H1 (cell line): ENCODE results near the gene FGD6. TPM values are rescaled to one million over a fixed set of nuclear protein-coding genes. Genes with fewer than 3 reads are reported as not detected.

Experiments used
- CTCF ChIA-PET: fragments of 300-600 bp; sonication (Branson Sonifier 250); formaldehyde crosslinking; loops from one replicate; lab custom pipeline; 2021; ENCODE audit not compliant: partially characterized antibody; lab: Charles Lee
- POLR2A ChIA-PET: fragments of 300-600 bp; sonication (Branson Sonifier 250); formaldehyde crosslinking; loops from one replicate; lab custom pipeline; 2021; ENCODE audit warnings: inconsistent platforms; ENCODE audit not compliant: partially characterized antibody; lab: Charles Lee
- DNase-seq, 2 experiments: peaks; one replicate each; pipeline versions ENCODE4 v3.0.0 to v3.0.0-alpha.2; 2010 to 2022; ENCODE audit warnings: low spot score in 2 of 2, low read depth in 1 of 2, mixed read lengths in 1 of 2
- FAIRE-seq: peaks from 2 replicates; lab custom pipeline; 2011; peaks lifted over from hg19 to GRCh38; lab: Jason Lieb, UNC
- H2AFZ ChIP-seq: 2 replicates; pipeline ENCODE4 v1.8.1; 2012; ENCODE audit warnings: low read length, inconsistent platforms
- H2AK5ac ChIP-seq: 2 replicates; pipeline ENCODE4 v1.6.1; 2013; ENCODE audit warnings: low read depth, low read length
- H2BK120ac ChIP-seq: replicated peaks from 2 replicates; pipeline ENCODE3; 2013; ENCODE audit warnings: low read depth, low read length, inconsistent platforms
- H2BK12ac ChIP-seq: 2 replicates; pipeline ENCODE4 v1.6.1; 2013; ENCODE audit warnings: low read depth, low read length
- H2BK15ac ChIP-seq: 2 replicates; pipeline ENCODE4 v1.6.1; 2013; ENCODE audit warnings: low read length
- H2BK20ac ChIP-seq: 2 replicates; pipeline ENCODE4 v1.6.1; 2013; ENCODE audit warnings: low read length
- H2BK5ac ChIP-seq: 2 replicates; pipeline ENCODE4 v1.6.1; 2013; ENCODE audit warnings: low read depth, low read length
- H3K14ac ChIP-seq: 2 replicates; pipeline ENCODE4 v1.6.1; 2013; ENCODE audit warnings: inconsistent platforms; ENCODE audit not compliant: insufficient read length
- H3K18ac ChIP-seq: 2 replicates; pipeline ENCODE4 v1.6.1; 2013; ENCODE audit warnings: low read length; ENCODE audit errors: extremely low read depth
- H3K23ac ChIP-seq: 2 replicates; pipeline ENCODE4 v1.6.1; 2013; ENCODE audit warnings: inconsistent platforms; ENCODE audit not compliant: insufficient read length
- H3K23me2 ChIP-seq: 2 replicates; pipeline ENCODE4 v1.6.1; 2013; ENCODE audit warnings: low read depth, low read length
- H3K27ac ChIP-seq: 2 replicates; pipeline ENCODE4 v1.6.1; 2011; ENCODE audit warnings: low read depth, low read length, inconsistent platforms
- H3K27me3 ChIP-seq, 4 experiments: replicated peaks in 1 of 4; 1 replicate in 1 of 4; 2 replicates in 3 of 4; pipeline versions ENCODE4 v1.6.1 to v1.8.1; 2011 to 2013; ENCODE audit warnings: low read length in 3 of 4, mild to moderate bottlenecking in 3 of 4, inconsistent platforms in 2 of 4, mixed read lengths in 2 of 4, moderate library complexity in 1 of 4; ENCODE audit not compliant: control insufficient read depth in 3 of 4, insufficient read depth in 3 of 4; ENCODE audit errors: extremely low read depth in 1 of 4
- H3K36me3 ChIP-seq, 4 experiments: 2 replicates each; pipeline versions ENCODE4 v1.6.1 to v1.8.1; 2011 to 2013; ENCODE audit warnings: mild to moderate bottlenecking in 4 of 4, low read length in 3 of 4, moderate library complexity in 2 of 4, control low read depth in 1 of 4, inconsistent platforms in 1 of 4; ENCODE audit not compliant: insufficient read depth in 4 of 4, control insufficient read depth in 2 of 4
- H3K4ac ChIP-seq: replicated peaks from 2 replicates; pipeline ENCODE3; 2013; ENCODE audit warnings: low read length, low read depth, mixed read lengths, inconsistent platforms; ENCODE audit not compliant: insufficient read length
- H3K4me1 ChIP-seq, 4 experiments: replicated peaks in 1 of 4; 1 replicate in 1 of 4; 2 replicates in 3 of 4; pipeline versions ENCODE4 v1.6.1 to v1.8.1; 2011 to 2013; ENCODE audit warnings: low read length in 3 of 4, inconsistent platforms in 2 of 4, mixed read lengths in 1 of 4; ENCODE audit not compliant: insufficient read depth in 4 of 4, control insufficient read depth in 3 of 4
- H3K4me2 ChIP-seq, 2 experiments: 2 replicates each; pipeline versions ENCODE4 v1.6.1 to v1.8.1; 2011 to 2013; ENCODE audit warnings: low read depth in 2 of 2, low read length in 2 of 2, control low read depth in 1 of 2, inconsistent platforms in 1 of 2, mild to moderate bottlenecking in 1 of 2; ENCODE audit not compliant: insufficient read depth in 1 of 2
- H3K4me3 ChIP-seq, 4 experiments: fragments of 200-600, 300-600 bp in 1 of 4; sonication (generic), shearing (Covaris generic), sonication (Bioruptor Twin) in 1 of 4; 2 replicates each; pipeline versions ENCODE4 v1.5.1 to v1.8.1; 2011 to 2016; ENCODE audit warnings: low read length in 4 of 4, low read depth in 3 of 4, control low read depth in 2 of 4, inconsistent platforms in 2 of 4, mild to moderate bottlenecking in 2 of 4, mixed read lengths in 1 of 4, moderate library complexity in 1 of 4; ENCODE audit not compliant: insufficient read depth in 2 of 4; ENCODE audit errors: extremely low read depth in 1 of 4
- H3K56ac ChIP-seq: replicated peaks from 2 replicates; pipeline ENCODE3; 2013; ENCODE audit warnings: low read depth, mild to moderate bottlenecking, mixed read lengths, low read length, inconsistent platforms; ENCODE audit not compliant: insufficient read length
- H3K79me1 ChIP-seq: 2 replicates; pipeline ENCODE4 v1.6.1; 2013; ENCODE audit warnings: low read depth, low read length, control low read depth
- H3K79me2 ChIP-seq, 2 experiments: 2 replicates each; pipeline versions ENCODE4 v1.6.1 to v1.8.1; 2012 to 2013; ENCODE audit warnings: low read length in 2 of 2, mild to moderate bottlenecking in 2 of 2, inconsistent platforms in 1 of 2; ENCODE audit not compliant: insufficient read depth in 2 of 2, control insufficient read depth in 1 of 2
- H3K9ac ChIP-seq, 4 experiments: replicated peaks in 1 of 4; 1 replicate in 1 of 4; 2 replicates in 3 of 4; pipeline versions ENCODE4 v1.6.1 to v1.8.1; 2011 to 2013; ENCODE audit warnings: low read depth in 3 of 4, low read length in 3 of 4, control low read depth in 2 of 4, mild to moderate bottlenecking in 2 of 4, moderate library complexity in 2 of 4, inconsistent platforms in 1 of 4; ENCODE audit errors: extremely low read depth in 1 of 4
- H3K9me3 ChIP-seq, 2 experiments: 2 replicates each; pipeline versions ENCODE4 v1.6.1 to v1.8.1; 2012 to 2013; ENCODE audit warnings: mild to moderate bottlenecking in 2 of 2, moderate library complexity in 2 of 2, control low read depth in 1 of 2, inconsistent platforms in 1 of 2, low read depth in 1 of 2, low read length in 1 of 2, mixed read lengths in 1 of 2; ENCODE audit not compliant: insufficient read depth in 2 of 2
- H4K20me1 ChIP-seq, 2 experiments: replicated peaks in 1 of 2; 2 replicates each; pipeline versions ENCODE3 to v1.8.1; 2011 to 2013; ENCODE audit warnings: inconsistent platforms in 2 of 2, low read length in 2 of 2, mild to moderate bottlenecking in 1 of 2; ENCODE audit not compliant: insufficient read depth in 2 of 2, control insufficient read depth in 1 of 2
- H4K5ac ChIP-seq: 2 replicates; pipeline ENCODE4 v1.6.1; 2013; ENCODE audit warnings: low read length, low read depth, mixed read lengths, inconsistent platforms; ENCODE audit not compliant: insufficient read length
- H4K8ac ChIP-seq: 2 replicates; pipeline ENCODE4 v1.8.0; 2013; ENCODE audit warnings: mild to moderate bottlenecking, moderate library complexity, low read length, inconsistent platforms; ENCODE audit not compliant: insufficient read depth; ENCODE audit errors: extremely low read depth
- H4K91ac ChIP-seq: replicated peaks from 2 replicates; pipeline ENCODE3; 2013; ENCODE audit warnings: low read length, mixed read lengths, inconsistent platforms; ENCODE audit not compliant: insufficient read length
- KDM4A ChIP-seq: IDR thresholded peaks from one replicate; pipeline ENCODE4 v1.7.1; 2012; ENCODE audit warnings: low read depth, mild to moderate bottlenecking, moderate library complexity, low read length, inconsistent platforms; ENCODE audit not compliant: severe bottlenecking
- WGBS, 2 experiments: shearing (Covaris generic) in 1 of 2; methylation state at CpG; one replicate each; pipeline versions ENCODE4 v1.1.6 to v1.1.7; 2013 to 2015; ENCODE audit warnings: low lambda C conversion rate in 2 of 2, mixed read lengths in 2 of 2, inconsistent platforms in 1 of 2, low coverage in 1 of 2, missing lambda C conversion rate in 1 of 2; ENCODE audit not compliant: insufficient replicate concordance in 2 of 2, insufficient coverage in 1 of 2, insufficient read length in 1 of 2; ENCODE audit errors: extremely low coverage in 1 of 2, missing lambda C conversion rate in 1 of 2; 5-methylcytosine and 5-hydroxymethylcytosine counted together
- polyA plus RNA-seq, 7 experiments: library from polyadenylated mRNA; depleted of rRNA in 3 of 7; stranded (reverse) in 5 of 7; unstranded in 2 of 7; fragments of >200 nt in 5 of 7; fragments of 200-250 nt in 2 of 7; gene quantifications; 1 replicate in 5 of 7; 2 replicates in 1 of 7; 4 replicates in 1 of 7; pipeline versions ENCODE4 v1.2.1 to v1.2.3, GENCODE V29; 2011 to 2013; ENCODE audit warnings: missing spikeins in 2 of 7, mixed read lengths in 2 of 7
- total RNA-seq: library from RNA; stranded (reverse); fragmentation: NEBNext Ultra II Directional; extraction: Animal tissue kit (Norgen Biotek cat#: 25700); gene quantifications from 2 replicates; pipeline ENCODE4 v1.2.1, GENCODE V29; 2021

FGD6 gene
- total and polyA plus RNA-seq, 2 of the 8 experiments (the other 6 are each of a cell fraction or from before 2014, with no cell fraction given) = 12.2 to 24.3 TPM

- POLR2A ChIA-PET = interaction anchor here (0.9 kb wide), 1 partner anchor 22 kb away, joined by 4 read pairs; no protein-coding TSS in a partner anchor
- no peak overlapping the region for H3K18ac ChIP-seq
- H4K91ac ChIP-seq = no peak overlapping the region
- no peak overlapping the region for H3K4me3 ChIP-seq
- no peak for TF ChIP-seq KDM4A
- TF ChIP-seq, all 59 proteins: peak for 0
- no peak overlapping the region for H2BK20ac ChIP-seq
- H3K9ac ChIP-seq = no peak overlapping the region
- no peak overlapping the region for H3K4ac ChIP-seq
- H3K79me1 ChIP-seq = no peaks in the 10 kb centered on the region
- H2BK120ac ChIP-seq = no peak overlapping the region
- H2BK15ac ChIP-seq = no peak overlapping the region
- 92% methylated on average over 3 of the region's 3 CpGs; no CpG with 5 or more reads in 1 of the 2 experiments for WGBS, 2 experiments
- H3K79me2 ChIP-seq = peaks cover 0 to 64% of the 10 kb centered on the region in 2 experiments; a peak in 2 of 4 replicates
- no peak overlapping the region for H2AFZ ChIP-seq
- H3K9me3 ChIP-seq = no peaks in the 10 kb centered on the region
- H3K23ac ChIP-seq = no peak overlapping the region
- no peak overlapping the region for H3K4me2 ChIP-seq
- no peak overlapping the region for H2BK5ac ChIP-seq
- CTCF ChIA-PET = no interaction called here
- H2BK12ac ChIP-seq = no peak overlapping the region
- DNase-seq = no peak
- H3K36me3 ChIP-seq = no peaks in the 10 kb centered on the region
- no peaks in the 10 kb centered on the region for H3K23me2 ChIP-seq
- H3K14ac ChIP-seq = no peak overlapping the region
- no peak for FAIRE-seq
- no peaks in the 10 kb centered on the region for H4K20me1 ChIP-seq
- no peak overlapping the region for H3K56ac ChIP-seq
- H3K27ac ChIP-seq = no peak overlapping the region
- no peak overlapping the region for H2AK5ac ChIP-seq
- no peak overlapping the region for H4K8ac ChIP-seq
- peaks cover 2 to 6% (median 5%) of the 10 kb centered on the region in 4 experiments; a peak in 5 of 7 replicates for H3K4me1 ChIP-seq
- no peak overlapping the region for H4K5ac ChIP-seq
- no peaks in the 10 kb centered on the region for H3K27me3 ChIP-seq
Measured at GRCh38 chr12:95193139-95193538, 24.1 kb downstream of the FGD6 start.
